GM12865 (cell line): ENCODE results near the gene RFK.
"Not testable (repeated sequence)": the region's sequence is repeated elsewhere in the genome, so short reads cannot be mapped to it uniquely, and the experiment has no call there.

Source experiments
- DNase-seq: peaks from one replicate; pipeline ENCODE4 v3.0.0; 2010; ENCODE audit warnings: low read depth
- H3K4me3 ChIP-seq: 2 replicates; pipeline ENCODE4 v1.5.1; 2011; ENCODE audit warnings: mild to moderate bottlenecking, low read depth, low read length, control low read depth
- TF ChIP-seq, protein P1 (sequence below): IDR thresholded peaks from 2 replicates; pipeline ENCODE4 v1.5.1; 2011; ENCODE audit warnings: low read length, control low read depth, low read depth, inconsistent platforms; ENCODE audit not compliant: insufficient read depth; ENCODE audit errors: missing control alignments

RFK gene

DNA sequence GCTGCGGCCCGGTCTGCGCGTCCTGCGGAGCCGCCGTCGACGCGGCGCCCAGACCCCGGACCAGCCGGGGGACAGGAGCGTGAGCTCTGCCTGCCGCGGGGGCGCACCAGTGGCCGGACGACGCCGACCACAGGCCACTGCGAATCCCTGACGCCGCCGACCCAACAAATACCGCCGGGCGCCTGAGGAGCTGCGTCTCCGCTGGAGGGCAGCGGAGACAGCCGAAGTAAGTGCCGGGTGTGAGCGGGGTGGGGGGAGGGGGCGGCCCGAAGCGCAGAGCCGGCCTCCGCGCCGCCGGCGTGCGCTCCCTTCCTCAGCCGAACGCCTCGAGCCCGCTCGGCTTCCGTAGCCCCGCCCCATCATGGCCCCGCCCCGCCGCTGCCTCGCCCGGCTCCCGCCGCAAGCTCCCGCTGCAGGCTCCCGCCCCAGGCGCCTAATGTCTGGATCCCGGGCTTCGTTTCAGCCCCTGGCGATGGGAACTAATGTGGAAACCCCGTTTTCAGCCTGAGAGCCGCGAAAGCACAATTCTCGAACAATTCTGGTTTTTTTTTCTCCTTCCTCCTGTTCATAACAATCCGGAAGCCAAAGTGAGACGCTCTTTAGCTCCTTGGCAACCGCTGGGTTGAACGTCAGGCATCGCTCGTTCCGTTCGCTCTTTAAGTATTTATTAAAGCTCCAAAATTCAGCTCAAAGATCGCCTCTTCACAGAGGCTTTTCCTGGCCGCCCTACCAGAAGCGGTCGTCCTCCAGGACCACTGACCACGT is at the start of gene RFK:
TSS of gene RFK (minus strand) at position 232 of the 765 bp plus-strand sequence. CDS start 255 bp downstream, outside the sequence.
- peak; percentile 96 for DNase-seq
- peak within 1 kb of the TSS; percentile 97 for H3K4me3 ChIP-seq
- TF ChIP-seq, protein P1, sequence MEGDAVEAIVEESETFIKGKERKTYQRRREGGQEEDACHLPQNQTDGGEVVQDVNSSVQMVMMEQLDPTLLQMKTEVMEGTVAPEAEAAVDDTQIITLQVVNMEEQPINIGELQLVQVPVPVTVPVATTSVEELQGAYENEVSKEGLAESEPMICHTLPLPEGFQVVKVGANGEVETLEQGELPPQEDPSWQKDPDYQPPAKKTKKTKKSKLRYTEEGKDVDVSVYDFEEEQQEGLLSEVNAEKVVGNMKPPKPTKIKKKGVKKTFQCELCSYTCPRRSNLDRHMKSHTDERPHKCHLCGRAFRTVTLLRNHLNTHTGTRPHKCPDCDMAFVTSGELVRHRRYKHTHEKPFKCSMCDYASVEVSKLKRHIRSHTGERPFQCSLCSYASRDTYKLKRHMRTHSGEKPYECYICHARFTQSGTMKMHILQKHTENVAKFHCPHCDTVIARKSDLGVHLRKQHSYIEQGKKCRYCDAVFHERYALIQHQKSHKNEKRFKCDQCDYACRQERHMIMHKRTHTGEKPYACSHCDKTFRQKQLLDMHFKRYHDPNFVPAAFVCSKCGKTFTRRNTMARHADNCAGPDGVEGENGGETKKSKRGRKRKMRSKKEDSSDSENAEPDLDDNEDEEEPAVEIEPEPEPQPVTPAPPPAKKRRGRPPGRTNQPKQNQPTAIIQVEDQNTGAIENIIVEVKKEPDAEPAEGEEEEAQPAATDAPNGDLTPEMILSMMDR: peak; percentile 30

DNA sequence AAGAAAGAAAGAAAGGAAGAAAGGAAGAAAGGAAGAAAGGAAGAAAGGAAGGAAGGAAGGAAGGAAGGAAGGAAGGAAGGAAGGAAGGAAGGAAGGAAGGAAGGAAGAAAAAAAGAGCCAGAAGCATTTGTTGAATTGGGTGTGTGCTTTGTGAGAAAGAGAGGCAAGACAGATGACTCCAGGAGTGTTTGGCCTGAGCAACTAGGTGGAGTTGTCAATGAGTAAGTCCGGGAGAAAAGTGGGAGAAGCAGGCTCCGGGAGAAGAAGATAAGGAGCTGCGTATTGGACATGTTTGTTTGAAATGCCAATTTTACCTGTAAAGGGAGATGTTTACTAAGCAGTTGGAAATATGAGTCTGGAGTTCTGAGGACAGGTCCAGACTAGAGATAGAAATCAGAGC is 49.7 kb upstream of the RFK start:
- no peak for DNase-seq
- H3K4me3 ChIP-seq: no peak overlapping the region
- TF ChIP-seq, protein P1: no peak

- TF ChIP-seq, protein P1: no peak
- H3K4me3 ChIP-seq: peak overlapping the region; percentile 19
- peak; percentile 77 for DNase-seq
These were observed 47.5 kb upstream of the RFK start for GRCh38 chr9:76441551-76442322.

DNA sequence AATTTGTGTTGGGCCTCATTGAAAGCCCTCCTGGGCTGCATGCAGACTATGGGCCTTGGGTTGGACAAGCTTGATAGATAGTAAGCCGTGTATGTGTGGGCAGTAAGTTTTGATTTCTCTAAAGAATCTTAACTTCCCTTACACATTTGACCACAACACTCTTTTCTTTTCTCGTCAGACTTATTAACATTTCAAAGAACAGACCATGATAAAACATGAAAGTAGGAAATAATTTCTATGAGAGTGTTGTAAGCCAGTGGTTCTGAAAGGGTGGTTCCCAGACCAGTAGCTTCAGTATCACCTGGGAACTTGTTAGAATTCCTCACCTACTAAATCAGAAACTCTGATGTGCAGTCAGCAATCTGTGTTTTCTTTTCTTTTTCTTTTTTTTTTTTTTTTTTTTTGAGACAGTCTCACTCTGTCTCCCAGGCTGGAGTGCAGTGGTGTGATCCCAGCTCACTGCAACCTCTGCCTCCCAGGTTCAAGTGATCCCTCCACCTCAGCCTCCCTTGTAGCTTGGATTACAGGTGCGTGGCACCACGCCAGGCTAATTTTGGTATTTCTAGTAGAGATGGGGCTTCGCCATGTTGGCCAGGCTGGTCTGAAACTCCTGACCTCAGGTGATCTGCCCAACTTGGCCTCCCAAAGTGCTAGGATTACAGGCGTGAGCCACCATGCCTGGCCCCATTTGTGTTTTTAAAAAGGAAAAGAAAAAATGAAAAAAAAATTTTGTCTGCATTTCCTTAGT is 44.8 kb upstream of the RFK start:
- TF ChIP-seq, protein P1: no peak
- no peak overlapping the region for H3K4me3 ChIP-seq
- peak; percentile 84 for DNase-seq

DNA sequence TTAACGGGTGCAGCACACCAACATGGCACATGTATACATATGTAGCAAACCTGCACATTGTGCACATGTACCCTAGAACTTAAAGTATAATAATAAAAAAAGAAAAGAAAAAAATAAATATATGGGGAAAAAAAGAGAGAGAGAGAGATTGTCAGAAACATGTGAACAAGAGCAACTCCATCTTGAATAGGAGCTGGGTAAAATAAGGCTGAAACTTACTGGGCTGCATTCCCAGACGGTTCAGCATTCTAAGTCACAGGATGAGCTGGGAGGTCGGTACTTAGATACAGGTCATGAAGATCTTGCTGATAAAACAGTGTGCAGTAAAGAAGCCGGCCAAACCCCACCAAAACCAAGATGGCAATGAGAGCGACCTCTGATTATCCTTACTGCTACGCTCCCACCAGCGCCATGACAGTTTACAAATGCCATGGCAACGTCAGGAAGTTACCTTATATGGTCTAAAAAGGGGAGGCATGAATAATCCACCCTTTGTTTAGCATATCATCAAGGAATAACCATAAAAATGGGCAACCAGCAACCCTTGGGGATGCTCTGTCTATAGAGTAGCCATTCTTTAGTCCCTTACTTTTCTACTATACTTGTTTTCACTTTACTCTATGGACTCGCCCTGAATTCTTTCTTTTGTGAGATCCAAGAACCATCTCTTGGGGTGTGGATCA is 42.9 kb upstream of the RFK start:
- H3K4me3 ChIP-seq: not testable (repeated sequence)

DNA sequence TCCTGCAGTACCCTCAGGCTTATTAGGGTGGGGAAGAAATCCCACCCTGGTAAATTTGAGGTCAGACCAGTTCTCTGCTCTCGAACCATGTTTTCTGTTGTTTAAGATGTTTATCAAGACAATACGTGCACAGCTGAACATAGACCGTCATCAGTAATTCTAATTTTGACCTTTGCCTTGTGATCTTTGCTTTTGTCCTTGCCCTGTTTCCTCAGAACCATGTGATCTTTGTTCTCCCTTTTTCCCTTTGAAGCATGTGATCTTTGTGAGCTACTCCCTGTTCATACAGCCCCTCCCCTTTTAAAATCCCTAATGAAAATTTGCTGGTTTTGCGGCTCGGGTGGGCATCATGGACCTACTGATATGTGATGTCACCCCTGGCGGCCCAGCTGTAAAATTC is 40.7 kb upstream of the RFK start:
- DNase-seq, H3K4me3 ChIP-seq: not testable (repeated sequence)

More for the DNA sequence above, 42.9 kb upstream of the RFK start:
- DNase-seq: not testable (repeated sequence)

DNA sequence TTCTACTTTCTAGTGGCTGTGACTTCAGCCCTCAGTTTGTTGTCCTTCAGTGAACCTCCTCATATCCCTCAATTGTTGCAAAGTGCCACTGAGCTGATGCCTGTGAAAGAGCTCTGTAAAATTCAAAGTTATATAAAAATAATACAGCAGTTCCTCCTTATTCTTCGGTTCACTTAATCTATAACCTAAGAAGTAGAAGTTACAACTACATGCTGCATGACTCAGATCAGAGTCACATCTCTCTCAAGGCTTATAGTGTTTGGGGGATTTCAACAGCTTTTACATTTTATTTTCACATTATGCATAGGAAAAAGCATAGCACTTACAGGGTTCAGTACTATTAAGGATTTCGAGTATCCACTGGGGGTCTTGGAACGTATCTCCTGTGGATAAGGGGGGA is 39.6 kb upstream of the RFK start:
- DNase-seq: no peak

More for the DNA sequence above, 39.6 kb upstream of the RFK start:
- H3K4me3 ChIP-seq: no peak overlapping the region
- TF ChIP-seq, protein P1: no peak
